Islet precursor cell (in vitro differentiated cells): ENCODE data around the gene SSTR4.

Experiments
- DNase-seq: peaks from one replicate; pipeline ENCODE4 v3.0.0-alpha.2; 2018

Gene SSTR4

DNA sequence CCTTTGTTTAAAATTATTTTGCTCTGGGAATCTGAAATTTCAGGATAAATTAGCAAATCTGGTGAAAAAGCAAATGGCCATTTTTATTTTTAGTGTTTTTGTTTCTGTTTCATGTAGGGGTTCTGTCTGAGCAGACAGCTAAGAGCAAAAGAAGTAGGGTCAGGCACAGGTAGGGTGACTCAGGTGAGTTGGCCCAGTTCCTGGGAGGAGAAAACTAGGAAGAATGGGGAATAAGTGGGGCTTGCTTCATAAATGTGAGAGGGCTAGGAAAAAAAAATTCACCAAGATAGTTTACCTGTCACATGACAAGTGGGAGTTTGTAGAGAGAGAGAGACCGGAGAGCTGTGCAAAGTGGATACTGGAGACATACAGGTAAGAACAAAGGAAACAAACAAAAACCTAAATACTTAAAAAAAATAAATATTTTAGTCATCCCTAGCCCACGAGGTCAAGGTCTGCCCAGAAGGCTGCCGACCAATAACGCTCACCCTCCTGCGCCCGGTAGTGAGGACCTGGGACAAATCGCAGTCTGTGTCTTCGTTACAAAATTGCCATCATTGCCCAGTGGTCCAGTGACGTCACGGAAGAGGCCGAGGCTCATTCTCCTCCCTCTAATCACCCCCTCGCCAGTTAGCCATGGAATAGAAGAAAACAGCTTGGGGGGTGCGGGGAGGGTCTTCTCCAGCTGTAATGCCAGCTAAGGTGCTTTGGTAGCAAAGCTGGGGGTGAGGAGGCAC, 12.1 kb downstream of the SSTR4 start:
- no peak for DNase-seq

DNA sequence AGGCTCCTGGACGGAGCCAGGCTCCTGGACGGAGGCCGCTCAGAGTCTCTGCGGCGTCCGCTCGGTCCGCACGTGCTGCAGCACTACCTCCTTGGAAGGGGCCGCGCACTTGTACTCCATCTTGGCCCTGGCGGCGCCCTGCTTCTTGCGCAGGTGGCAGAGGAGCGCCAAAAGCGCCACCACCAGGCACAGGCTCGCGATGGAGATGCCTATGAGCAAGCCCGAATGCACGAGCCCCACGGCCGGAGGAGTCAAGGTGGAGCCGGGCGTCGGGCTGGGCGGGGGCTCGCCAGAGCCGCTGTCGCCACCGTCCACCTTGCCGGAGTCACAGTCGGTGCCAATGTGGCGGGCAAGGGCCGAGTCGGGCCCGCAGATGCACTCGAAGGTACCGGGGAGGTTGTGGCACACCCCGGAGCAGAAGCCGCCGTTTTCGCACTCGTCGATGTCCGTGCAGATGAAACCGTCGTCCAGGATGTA, 12.7 kb downstream of the SSTR4 start:
- no peak for DNase-seq

DNA sequence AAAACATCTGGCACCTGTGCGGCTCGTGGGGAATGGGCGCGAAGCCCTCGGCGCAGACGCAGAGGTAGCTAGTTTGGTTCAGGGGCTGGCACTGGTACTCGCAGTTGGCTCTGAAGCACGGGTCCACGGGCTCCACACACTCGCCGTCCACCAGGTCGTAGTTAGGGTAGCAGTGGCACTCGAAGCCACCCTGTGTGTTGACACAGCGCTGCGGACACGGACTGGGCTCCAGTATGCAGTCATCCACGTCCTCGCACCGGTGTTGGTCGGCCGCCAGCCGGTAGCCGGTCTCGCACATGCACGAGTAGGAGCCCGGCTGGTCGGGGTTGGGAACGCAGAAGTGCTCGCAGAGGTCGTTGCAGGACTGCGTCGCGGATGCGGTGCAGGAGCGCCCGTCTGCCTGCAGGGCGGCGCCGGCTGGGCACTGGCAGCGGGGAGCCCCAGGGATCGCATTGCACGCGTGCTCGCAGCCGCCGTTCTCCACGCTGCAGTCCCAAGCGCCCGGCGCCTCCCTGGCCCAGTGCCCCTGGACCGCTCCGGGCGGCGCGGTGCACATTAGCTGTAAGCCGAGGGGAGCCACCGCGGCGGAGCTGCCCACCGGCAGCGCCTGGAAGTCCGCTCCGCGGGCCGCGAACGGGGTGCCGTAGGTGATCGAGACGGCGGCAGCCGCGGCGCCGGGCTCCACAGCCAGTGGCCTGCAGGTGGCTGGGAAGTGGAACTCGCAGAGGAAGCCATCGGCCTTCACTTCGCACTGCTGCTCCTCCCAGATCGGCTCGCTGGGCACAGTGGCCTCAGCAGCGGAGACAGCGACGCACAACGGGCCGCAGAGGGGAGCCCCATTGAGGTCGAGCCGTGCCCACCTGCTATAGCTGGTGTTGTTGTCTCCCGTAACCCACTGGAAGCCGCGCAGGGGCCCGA, 13.4 kb downstream of the SSTR4 start:
- DNase-seq, result peak; percentile 82

DNA sequence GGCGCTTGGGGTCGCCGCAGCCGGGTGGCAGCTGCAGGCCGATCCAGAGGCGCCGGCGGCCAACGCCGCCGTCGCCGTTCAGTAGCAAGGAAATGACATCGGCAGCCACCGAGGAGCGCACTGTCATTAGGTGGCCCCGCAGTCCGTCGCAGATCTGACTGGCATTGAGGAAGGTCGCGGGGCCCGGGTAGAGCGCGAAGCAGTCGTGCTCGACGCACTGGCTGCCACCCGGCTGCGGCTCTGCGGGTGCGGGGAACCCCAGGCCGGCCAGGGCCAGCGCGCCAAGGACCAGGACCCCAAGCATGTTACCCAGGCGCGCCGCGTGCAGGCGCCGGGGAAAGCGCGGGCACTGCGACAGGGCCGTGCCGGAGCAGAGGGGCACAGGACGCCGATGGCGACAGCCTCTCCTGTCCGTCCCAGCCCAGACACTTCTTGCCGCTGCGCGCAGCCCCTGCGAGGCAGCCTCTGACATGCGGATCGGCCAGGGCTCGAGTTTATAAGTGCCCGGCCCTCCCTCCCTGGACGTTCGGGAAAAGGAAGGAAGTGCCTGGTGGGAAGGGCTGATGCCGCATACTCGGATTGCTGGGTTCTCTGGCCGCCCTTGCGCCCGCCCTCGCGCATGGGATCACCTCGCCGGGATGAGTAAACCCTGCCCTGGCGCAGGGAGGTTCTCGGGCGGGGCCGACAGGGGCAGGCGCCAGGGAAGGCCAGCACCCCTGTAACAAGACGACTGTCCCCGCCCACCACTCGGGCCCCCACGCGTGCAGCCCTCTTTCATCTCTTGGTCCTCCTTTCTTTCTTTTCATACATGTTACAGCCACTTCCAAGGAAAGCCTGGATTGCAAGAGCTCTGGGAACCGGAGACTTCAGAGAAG, 14.3 kb downstream of the SSTR4 start, which contains the start of gene THBD:
Gene THBD, minus strand, starts transcription at position 472 of the 875 bp plus-strand sequence. Its CDS starts 168 bp downstream, at position 304.
- peak; percentile 71 for DNase-seq

DNA sequence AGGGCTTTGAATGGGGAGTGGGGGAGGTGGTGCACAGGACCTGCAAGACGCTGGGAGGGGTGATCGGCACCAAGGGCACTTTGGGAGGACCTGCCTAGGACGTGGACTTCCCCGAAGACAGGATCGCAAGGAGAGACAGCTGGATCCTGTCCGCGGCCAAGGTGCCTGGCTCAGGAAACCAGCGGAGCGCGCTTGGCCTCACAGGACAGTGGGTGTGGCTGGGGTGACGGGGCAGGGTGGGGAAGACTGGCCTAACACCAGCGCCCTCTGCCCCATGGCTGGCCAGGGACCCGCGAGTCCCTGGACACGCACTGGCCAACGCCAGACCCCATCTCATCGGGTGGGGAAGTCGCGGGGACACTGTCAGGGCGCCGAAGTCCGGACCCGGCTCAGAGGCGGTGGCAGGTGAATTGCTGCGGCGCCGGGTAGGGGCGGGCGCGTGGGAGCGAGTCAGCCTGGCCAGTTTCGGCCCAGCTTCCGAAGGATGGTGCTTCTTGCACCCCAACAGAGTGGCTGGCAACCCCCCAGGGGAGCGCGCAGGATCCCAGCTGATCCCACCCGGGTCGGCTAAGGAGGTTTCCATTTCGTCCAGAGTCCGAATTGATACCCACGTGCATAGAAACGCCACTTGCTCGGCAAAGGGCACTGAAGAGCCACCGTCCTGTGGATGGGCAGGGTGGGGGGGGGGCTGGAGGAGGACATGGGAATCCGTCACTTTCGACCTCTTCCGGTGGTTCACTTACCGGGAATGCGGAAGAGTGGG, 15.1 kb downstream of the SSTR4 start:
- peak; percentile 70 for DNase-seq

DNA sequence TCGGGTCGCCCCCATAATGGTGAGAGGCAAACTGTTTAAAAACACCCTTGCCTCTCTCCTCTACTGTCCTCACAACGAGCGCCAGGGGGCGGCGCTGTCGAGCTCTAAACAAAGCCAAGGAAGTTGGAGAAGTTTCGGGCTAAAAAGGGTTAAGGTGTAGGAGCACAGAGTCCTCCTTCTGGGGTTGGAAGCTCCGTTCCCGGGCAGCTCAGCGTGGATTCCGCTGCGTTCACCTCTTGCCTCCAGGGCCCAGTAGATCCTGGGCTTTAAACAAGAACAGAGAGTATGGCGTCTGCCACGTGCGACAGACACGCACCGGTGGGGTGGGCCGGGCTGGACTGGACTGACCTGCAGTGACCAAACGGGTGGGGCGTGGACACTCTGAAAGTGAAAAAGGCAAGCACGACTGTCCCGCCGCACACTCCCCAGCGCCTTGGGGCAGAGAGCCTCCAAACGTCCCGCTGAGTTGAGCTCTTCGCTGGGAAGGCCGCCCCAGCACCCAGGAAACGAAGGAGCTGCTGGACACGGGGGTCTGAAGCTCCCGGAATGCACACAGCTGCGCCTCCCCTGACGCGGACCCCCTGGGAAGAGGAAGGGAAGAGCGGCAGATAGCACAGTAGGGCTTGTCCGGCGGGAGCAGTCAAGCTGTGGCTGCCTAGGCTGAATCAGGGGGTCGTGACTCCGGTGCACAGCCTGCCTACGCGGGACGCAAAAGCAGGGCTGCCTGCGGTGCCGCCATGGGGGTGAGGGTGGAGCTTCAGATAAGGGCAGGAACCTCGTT, 15.9 kb downstream of the SSTR4 start:
- peak; percentile 94 for DNase-seq

DNA sequence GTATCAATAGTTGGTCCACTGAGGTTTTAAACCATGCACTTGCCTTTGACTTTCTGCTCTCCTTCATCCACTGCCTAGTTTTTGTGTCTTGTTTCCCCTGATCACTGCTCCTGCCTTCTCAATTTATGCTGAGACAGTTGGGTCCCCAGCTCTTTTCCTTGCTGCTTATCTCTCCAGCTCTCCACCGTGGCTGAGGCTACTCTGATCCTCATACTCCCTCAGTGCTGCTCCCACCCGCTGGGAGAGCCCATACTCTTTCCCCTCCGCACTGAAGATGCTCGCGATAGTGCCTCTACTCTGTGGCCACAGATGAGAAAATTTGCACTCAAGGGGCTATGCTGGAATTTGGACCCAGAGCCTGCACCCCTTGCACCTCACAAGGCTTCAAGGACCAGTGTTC, 17.8 kb downstream of the SSTR4 start:
- DNase-seq, result no peak

DNA sequence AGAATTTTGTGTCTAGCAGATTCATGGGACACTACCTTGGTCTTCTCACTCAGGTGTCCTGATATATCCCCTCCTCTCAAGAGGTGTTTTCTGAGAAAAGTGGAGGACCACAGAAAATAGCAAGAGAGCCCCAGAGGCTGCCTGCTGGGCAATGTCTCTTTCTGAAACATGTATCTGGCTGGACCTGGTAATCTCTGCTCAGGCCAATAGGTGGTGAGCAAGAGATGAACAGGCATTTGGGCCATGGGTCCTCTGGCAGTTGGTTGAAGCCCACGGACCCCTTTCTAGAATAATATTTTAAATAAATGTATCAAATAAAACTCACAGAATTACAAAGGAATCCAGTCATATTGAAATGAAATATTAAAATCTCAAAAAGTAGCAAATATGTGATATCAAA, 23.1 kb downstream of the SSTR4 start:
- DNase-seq, result peak; percentile 24

DNA sequence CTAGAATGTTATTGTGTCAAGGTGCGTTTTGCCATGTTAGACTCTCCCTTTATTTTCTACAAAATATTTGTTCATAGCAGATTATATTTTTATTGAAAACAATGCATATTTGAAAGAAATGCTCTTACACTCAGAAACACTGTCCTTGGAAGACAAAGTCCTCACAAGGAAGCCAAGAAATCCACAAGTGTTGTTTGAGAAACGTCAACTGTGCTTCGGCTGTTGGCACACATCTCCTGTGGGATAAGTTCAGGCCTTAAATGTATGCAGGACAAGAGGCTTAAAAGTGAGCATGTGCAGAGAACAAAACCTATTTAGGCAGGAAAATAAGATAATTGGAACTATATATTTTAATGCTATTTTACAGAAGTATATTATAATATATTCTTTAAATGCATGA, 23.9 kb downstream of the SSTR4 start:
- no peak for DNase-seq

DNA sequence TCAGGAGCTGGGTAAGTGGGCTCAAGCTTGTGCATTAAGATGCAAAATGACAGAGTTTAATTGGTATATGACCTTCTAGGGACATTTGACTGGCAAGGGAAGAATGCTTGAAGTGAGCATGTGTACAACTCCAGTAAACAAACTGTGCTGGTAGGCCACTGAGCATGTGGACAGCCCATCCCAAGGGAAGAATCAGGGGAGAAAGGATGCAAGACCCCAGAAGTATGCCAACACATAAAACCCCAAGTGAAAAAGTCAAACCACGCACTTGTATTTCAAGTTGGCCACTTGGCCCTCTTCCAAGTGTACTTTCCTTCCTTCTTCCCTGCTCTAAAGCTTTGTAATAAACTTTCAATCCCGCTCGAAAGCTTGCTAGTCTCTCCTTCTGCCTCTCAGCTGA, 24.7 kb downstream of the SSTR4 start:
- DNase-seq, result peak; percentile 17

DNA sequence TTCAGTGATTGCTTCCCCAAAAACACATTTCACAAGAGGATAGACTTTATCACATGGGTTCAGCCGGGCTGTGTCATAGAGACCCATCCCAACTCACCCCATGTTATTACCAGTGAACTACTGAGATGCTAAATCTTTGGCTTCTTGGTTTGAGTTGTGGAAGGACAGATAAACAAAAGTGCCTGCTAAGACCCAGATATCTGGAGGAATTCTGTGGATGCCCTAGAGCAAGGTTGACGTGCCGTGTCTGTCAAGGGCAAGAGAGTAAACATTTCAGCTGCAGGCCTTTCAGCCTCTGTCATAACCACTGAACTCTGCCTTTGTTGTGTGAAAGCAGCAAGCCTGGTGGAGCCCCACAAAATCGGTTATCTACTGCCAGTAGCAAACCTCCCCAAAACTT, 25.5 kb downstream of the SSTR4 start:
- DNase-seq, result peak; percentile 59

DNA sequence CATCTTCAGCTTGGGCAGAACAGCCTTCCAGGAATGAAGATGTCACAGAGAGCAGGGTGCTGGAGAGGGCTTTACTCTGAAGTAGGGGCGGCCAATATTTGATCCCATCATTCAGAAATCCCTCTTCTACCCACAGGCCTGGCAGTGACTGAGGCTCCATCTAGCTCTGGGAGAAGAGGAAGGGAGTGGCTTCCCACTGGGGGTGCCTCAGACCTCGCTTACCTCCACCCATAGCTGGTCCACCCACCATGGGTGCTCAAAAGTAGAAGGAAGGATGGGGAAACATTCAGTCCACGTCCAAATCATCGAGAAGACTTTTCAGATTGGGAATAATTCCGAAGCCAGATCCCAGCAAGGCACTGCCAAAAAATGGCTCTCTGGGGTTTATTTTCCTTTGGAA, 26.1 kb downstream of the SSTR4 start:
- DNase-seq, result peak; percentile 42

DNA sequence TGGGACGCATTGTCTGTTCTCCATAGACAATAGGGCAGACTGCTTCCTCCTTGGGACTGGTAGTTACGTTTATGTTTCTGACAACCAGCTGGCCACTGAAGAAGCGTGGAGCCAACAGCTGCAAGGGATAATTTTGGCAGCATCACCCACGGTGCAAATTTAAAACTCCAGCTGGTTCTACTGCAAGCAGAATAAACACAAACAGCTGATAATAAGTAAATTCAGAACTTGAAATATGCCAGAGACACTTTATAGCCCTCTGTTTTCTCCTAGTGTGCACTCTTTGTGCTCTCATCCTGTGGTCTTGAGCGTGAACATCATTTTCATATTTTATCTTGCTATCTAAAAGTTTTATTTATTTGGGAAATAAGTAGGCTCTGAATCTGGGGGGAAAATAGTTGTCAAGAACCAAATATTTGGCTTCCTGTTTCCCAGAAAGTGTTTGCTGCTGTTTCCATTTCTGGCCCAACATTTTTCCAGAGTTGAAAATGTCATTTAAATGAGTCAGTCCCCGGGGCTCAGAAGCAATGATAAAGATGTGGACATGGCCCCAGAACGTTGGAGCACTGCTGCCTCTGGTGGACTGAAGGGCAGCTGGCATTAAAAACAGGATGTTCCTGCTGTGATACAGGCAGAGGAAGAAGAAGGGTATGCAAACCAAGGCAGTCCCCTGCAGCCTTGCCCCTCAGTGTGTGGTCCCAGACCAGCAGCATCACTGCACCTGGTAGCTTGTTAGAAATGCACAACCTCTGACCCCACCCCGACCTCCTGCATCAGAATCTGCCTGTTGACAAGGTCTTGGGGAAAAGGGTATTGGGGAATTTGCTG, 26.8 kb downstream of the SSTR4 start:
- DNase-seq, result peak; percentile 78

DNA sequence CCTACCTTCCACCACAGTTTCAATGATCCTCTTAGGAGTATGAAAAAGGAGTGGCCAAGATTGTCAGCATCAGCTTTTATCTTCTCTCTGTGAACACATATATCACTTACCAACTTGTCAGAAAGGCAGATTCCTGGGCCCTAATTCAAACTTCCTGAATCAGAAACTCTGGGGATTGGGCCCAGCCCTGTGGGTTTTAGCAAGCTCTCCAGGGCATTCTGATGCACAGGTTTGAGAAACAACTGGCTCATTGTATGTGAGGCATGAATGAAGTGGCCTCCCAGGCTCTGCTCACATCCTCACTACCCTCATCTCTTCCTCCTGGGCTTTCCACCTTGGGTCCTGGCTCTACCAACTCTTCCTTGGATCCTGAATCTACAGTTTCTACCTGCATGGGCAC, 27.5 kb downstream of the SSTR4 start:
- DNase-seq, result peak; percentile 23

DNA sequence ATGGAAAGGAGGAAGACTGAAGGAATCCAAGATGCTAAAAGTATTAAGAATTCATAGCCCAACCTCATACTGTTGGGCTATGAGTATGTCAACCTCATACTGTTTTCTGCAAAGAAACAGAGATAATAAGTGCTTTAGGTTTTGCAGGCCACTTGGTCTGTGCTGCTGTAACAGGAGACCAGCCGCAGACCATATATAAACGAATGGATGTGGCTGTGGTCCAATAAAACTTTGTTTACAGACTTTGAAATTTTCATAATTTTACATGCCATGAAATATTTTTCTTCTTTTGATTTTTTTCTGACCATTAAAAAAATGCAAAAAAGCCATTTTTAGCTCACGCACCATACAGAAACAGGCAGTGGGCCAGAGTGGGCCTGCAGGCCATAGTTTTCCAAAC, 28.1 kb downstream of the SSTR4 start:
- DNase-seq, result peak; percentile 2

DNA sequence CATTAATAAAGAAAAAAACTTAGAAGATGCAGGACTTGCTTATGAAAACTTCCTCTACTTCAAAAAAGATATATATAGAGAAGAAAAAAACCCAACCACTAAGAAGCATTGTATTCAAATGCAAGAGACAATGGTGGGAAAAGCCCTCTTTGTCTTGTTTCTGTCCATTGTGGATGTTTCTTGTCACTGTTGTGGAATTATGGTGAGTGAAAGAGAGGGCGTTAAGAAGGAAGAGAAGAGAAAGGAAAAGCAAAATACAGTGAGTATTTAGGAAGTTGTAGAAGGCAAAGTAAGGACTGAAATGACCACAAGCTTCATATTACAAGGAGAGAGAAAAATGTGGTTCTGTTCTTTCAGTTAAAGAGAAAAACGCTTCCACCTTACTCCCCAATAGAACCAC, 28.5 kb downstream of the SSTR4 start:
- no peak for DNase-seq

DNA sequence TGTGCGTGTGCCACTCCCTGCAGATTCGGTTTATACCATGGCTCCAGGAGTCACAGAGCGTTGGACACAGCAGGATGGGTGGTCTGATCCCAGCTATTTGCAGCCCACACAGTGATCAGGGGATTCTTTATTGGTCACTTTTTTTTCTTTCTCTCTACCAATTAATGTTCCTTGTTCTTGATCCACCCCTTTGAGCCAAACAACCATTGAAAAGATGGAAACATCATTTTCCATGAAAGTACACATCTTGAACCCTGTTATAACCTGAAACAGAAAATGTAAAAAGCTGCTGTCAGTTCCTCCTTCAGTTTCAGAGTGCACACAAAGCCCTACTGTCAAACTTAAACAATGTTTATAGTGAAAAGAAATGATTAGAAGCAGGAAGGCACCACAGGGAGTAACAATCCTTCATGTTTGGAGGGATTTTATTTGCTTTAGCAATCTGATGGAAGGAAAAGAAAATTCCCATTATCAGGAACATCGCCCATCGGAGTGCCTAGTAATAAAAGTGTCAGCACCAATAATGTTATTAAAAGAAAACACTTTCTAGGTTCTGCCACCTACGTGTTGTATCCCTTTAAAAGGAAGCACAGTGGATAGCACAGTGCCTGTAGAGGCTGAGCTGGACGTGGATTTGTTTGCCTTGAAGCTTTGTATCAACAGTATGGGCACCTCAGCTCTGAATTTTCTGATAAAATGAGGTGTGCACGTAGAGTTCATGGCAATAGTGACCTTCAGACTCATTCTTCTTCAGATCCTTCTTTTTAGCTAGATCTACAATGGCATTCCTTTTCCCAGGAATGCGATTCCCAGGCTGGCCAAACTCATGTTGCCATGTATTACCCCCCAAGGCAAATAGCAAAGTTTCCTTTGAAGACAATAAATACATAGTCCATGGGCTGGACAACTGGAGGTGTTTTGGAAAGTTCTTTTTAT, 30.4 kb downstream of the SSTR4 start:
- DNase-seq, result peak; percentile 51

DNA sequence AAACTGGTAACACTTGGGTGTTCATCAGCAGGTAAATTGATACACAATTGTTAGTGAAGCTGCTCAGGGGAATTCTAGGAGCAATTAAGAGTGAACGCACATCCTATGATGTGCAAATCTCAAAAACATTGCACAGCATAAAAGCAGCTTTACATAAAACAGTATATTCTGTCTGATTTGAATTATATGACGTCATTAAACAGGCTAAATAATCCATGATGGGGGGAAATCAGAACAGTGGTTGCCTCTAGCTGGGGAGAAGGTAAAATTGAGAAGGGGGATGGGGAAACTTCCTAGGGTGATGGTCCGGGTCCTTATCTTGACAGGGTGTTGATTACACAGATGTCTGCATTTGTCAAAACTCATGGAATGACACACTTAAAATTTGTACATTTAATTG, 31.7 kb downstream of the SSTR4 start:
- DNase-seq, result no peak

DNA sequence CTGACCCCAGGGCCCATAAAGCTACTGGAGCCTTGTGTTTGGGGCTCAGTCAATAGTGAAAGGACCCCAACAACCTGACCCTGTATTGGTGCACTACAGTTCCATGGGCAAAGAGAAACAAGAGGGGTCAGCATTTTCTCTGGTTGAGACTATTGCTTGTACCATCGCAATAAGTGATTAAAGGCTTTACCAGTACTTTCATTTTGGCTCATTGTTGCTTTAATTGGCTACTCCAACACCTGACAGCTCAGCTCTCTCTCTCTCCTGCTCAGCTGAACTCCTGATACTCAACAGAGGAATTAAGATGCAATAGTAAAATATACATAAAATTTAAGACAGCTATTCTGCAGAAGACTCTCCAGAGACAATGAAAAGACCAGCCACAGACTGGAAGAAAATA, 33.2 kb downstream of the SSTR4 start:
- no peak for DNase-seq
